A673 (cell line): ENCODE data around the gene GAPVD1. TPM values are rescaled to one million over a fixed set of nuclear protein-coding genes. Genes with fewer than 3 reads are reported as not detected.

Experiments used
- BruUV-seq: library from RNA; stranded (reverse); fragments of 400-500 nt; replicated peaks from 2 replicates; lab custom pipeline; 2021; lab: Mats Ljungman, UMichigan
- CTCF ChIA-PET: fragments of 300-600 bp; sonication (Branson Sonifier 250); formaldehyde crosslinking; loops from one replicate; lab custom pipeline; 2022; ENCODE audit warnings: antibody characterized with exemption; lab: Charles Lee
- POLR2A ChIA-PET: fragments of 300-600 bp; sonication (Branson Sonifier 250); formaldehyde crosslinking; loops from one replicate; lab custom pipeline; 2022; ENCODE audit warnings: antibody characterized with exemption; ENCODE audit not compliant: low non-redundant PET; lab: Charles Lee
- DNase-seq: peaks from one replicate; pipeline ENCODE4 v3.0.0-alpha.2; 2015; ENCODE audit warnings: low spot score
- H3K27ac ChIP-seq: fragments of 200-600 bp; sonication (generic); 2 replicates; pipeline ENCODE4 v1.5.1; 2016; ENCODE audit warnings: mixed run types, low read depth, mild to moderate bottlenecking, mixed read lengths, antibody characterized with exemption, low read length; ENCODE audit not compliant: poor library complexity, severe bottlenecking
- H3K27me3 ChIP-seq: fragments of 200-600 bp; sonication (generic); replicated peaks from 2 replicates; pipeline ENCODE4 v1.6.1; 2017; ENCODE audit warnings: mixed run types, low read depth, mild to moderate bottlenecking, mixed read lengths, antibody characterized with exemption, low read length; ENCODE audit not compliant: insufficient read depth, poor library complexity
- H3K36me3 ChIP-seq: fragments of 200-600 bp; sonication (generic); 2 replicates; pipeline ENCODE4 v1.6.1; 2016; ENCODE audit warnings: mixed run types, mild to moderate bottlenecking, mixed read lengths, antibody characterized with exemption, low read length; ENCODE audit not compliant: insufficient read depth, poor library complexity, severe bottlenecking
- H3K4me1 ChIP-seq: fragments of 200-600 bp; sonication (generic); 2 replicates; pipeline ENCODE4 v1.6.1; 2017; ENCODE audit warnings: mixed run types, mild to moderate bottlenecking, mixed read lengths, antibody characterized with exemption, low read length; ENCODE audit not compliant: insufficient read depth, poor library complexity, severe bottlenecking
- H3K4me3 ChIP-seq: fragments of 200-600 bp; sonication (generic); 2 replicates; pipeline ENCODE4 v1.5.1; 2016; ENCODE audit warnings: low read depth, mixed run types, mild to moderate bottlenecking, mixed read lengths, low read length; ENCODE audit not compliant: poor library complexity, severe bottlenecking
- H3K9me3 ChIP-seq: fragments of 200-600 bp; sonication (generic); 2 replicates; pipeline ENCODE4 v1.6.1; 2016; ENCODE audit warnings: mixed run types, low read depth, mild to moderate bottlenecking, mixed read lengths, antibody characterized with exemption, low read length; ENCODE audit not compliant: poor library complexity, severe bottlenecking
- EZH2 ChIP-seq: fragments of 200-600 bp; sonication (generic); IDR thresholded peaks from 2 replicates; pipeline ENCODE4 v1.6.1; 2017; ENCODE audit warnings: borderline replicate concordance, low read depth, mild to moderate bottlenecking, mixed read lengths, antibody characterized with exemption, low read length; ENCODE audit not compliant: poor library complexity, severe bottlenecking
- intact Hi-C: fragments of 100-400 bp; cut with micrococcal nuclease; formaldehyde crosslinking; loops from one replicate; pipeline ENCODE4 v1.10.0; 2022; ENCODE audit not compliant: unreplicated experiment
- total RNA-seq: library from RNA; stranded (reverse); gene quantifications from 2 replicates; pipeline ENCODE4 v1.2.3, GENCODE V29; 2021
- TF ChIP-seq, protein P1 (sequence below): fragments of 300-800, 200-600 bp; sonication (generic); conservative IDR thresholded peaks from 2 replicates; pipeline ENCODE4 v1.5.1; 2017; ENCODE audit warnings: low read depth, mild to moderate bottlenecking, antibody characterized with exemption, low read length, moderate library complexity, mixed read lengths

Gene GAPVD1
- total RNA-seq, 1 experiment from 2014 or later, result 55.3 TPM

DNA sequence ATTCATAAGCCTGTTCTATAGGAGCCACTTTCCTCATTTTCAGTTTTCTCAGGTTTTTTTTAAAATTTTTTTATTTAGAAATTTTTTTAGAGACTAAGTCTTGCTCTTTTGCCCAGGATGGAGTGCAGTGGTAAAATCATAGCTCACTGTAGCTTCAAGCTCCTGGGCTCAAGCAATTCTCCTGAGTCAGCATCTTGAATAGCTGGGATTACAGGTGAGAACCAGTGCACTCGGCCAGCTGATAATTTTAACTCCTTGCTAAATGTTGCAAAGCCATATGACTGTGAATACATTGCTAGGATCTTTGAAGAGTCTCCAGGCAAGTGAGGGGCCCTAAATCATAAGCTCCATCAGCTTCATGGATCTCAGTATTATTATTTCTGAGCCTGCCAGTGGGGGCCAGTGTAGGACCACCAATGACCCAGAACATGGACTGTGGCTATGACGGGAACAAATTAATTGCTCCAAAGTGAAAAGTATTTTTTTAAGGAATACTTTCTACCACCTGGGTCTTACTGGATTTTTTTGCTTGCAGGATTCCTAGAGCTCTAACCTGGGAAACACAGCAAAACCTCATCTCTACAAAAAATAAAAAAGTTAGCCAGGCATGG lies 5.7 kb upstream of the GAPVD1 start:
- TF ChIP-seq, protein P1, sequence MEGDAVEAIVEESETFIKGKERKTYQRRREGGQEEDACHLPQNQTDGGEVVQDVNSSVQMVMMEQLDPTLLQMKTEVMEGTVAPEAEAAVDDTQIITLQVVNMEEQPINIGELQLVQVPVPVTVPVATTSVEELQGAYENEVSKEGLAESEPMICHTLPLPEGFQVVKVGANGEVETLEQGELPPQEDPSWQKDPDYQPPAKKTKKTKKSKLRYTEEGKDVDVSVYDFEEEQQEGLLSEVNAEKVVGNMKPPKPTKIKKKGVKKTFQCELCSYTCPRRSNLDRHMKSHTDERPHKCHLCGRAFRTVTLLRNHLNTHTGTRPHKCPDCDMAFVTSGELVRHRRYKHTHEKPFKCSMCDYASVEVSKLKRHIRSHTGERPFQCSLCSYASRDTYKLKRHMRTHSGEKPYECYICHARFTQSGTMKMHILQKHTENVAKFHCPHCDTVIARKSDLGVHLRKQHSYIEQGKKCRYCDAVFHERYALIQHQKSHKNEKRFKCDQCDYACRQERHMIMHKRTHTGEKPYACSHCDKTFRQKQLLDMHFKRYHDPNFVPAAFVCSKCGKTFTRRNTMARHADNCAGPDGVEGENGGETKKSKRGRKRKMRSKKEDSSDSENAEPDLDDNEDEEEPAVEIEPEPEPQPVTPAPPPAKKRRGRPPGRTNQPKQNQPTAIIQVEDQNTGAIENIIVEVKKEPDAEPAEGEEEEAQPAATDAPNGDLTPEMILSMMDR, result peak; percentile 53
- no peak for TF ChIP-seq EZH2
- H3K4me3 ChIP-seq, result no peak overlapping the region
- no peaks in the 10 kb centered on the region for H3K9me3 ChIP-seq
- H3K36me3 ChIP-seq, result no peaks in the 10 kb centered on the region
- DNase-seq, result peak; percentile 43
- BruUV-seq, result no TSS peak
- no peak overlapping the region for H3K27ac ChIP-seq
- ChIA-PET CTCF (interaction anchor here (0.5 to 1.2 kb wide), 7 partner anchors 13 to 394 kb away, joined by 3 to 14 read pairs (median 5); partner anchors contain the start of genes ARPC5L and RPL35), POLR2A (interaction anchor here (0.6 kb wide), 1 partner anchor 217 kb away, joined by 5 read pairs; no protein-coding TSS in a partner anchor)
- intact Hi-C loops, result loop anchor here (5.0 kb wide), 1 partner anchor 116 kb away; no protein-coding TSS in a partner anchor
- H3K27me3 ChIP-seq, result no peaks in the 10 kb centered on the region
- no peaks in the 10 kb centered on the region for H3K4me1 ChIP-seq

DNA sequence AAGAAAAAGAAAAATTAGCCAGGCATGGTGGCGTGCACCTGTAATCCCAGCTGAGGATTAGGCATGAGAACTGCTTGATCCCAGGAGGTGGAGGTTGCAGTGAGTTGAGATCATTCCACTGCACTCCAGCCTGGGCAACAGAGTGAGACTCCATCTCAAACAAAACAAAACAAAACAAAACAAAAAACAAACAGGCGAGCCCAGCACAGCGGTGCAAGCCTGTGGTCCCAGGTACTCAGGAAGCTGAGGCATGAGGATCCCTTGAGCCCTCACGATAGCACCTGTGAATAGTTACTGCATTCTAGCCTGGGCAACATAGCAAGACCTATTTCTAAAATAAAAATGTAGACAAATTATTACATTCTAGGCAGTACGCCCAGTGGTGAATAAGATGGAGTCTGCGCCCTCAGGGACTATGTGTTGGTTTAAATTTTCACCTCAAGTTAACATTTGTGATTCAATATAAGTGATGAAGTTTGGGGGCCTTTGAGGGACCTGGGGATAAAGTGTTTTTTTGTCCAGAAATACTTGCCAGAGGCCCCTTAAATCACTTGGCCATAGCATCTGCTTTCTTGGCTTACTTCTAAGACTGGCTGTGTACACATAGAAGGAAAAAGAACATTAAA lies 3.4 kb upstream of the GAPVD1 start:
- Histone ChIP-seq H3K27me3 (no peaks in the 10 kb centered on the region), H3K9me3 (no peaks in the 10 kb centered on the region), H3K27ac (no peak overlapping the region), H3K4me3 (no peak overlapping the region), H3K4me1 (no peaks in the 10 kb centered on the region), H3K36me3 (no peaks in the 10 kb centered on the region)
- BruUV-seq, result no TSS peak
- ChIA-PET POLR2A (no interaction called here), CTCF (no interaction called here)
- TF ChIP-seq, protein P1, result no peak
- DNase-seq, result no peak
- intact Hi-C loops, result loop anchor here (5.0 kb wide), 1 partner anchor 114 kb away; no protein-coding TSS in a partner anchor

DNA sequence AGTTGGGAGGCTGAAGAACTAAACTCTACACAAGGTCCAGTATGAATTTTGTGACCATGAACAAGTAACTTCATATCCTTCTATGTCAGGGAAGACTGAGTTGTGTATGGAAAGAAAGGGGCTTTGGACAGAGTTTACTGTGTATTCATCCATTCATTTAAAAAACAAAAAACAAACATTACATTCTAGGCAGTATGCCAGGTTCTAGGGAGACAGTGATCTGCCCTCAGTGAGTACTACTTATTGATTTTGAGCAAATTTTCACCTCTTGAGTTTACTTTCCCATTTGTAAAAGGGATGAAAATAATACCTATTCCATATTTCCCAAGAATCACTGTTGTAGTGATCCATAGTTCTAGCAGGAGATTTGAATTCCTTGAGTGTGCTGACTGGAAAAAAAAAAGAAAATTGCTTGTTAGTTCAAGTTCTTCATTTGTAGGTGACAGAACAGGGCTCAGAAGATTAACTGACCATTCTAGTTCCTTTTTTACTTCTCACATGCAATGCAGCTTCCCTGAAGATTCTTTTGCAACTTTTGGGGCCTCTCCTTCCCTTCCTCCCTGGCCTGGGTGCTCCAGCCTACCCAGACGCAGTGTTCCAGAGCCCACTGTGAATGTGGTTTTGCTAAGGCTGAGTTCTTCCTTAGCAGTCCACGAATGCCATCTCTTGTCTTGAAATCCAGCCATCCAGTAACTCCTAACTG lies 2.6 kb upstream of the GAPVD1 start:
- no peak for TF ChIP-seq EZH2
- TF ChIP-seq, protein P1, result no peak
- no peaks in the 10 kb centered on the region for H3K36me3 ChIP-seq
- no peaks in the 10 kb centered on the region for H3K4me1 ChIP-seq
- no peak for DNase-seq
- POLR2A ChIA-PET, result no interaction called here
- intact Hi-C loops, result loop anchor here (5.0 kb wide), 1 partner anchor 113 kb away; no protein-coding TSS in a partner anchor
- H3K9me3 ChIP-seq, result no peaks in the 10 kb centered on the region
- CTCF ChIA-PET, result no interaction called here
- H3K27ac ChIP-seq, result no peak overlapping the region
- H3K27me3 ChIP-seq, result no peaks in the 10 kb centered on the region
- no peak overlapping the region for H3K4me3 ChIP-seq
- BruUV-seq, result no TSS peak
